HG03045 (cell line): Measurements from ENCODE around the gene PTPRG.

ENCODE experiments used
- ATAC-seq: cut with Tn5 transposase; IDR thresholded peaks from one replicate; pipeline ENCODE4 v1.9.1; 2021; ENCODE audit warnings: mild to moderate bottlenecking, moderate library complexity; ENCODE audit not compliant: unreplicated experiment

Gene PTPRG

DNA sequence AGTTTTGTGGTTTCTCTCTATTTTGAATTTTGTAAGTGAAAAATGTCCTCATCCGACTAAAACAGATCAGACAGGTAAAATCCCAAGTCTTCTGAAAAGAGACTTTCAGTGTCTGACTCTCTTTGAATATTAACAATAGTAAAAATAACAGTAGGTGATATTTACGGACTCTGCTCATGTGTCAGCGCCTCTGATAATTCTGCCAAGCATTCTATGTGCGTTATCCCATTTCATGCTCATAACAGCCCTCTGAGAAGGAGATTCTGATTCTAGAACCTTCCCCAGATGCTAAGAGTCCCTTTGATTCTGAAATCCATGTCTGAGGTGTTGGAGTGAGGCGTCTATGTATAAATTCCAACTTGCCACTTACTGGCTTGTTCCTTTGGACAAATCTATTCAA is 529.1 kb downstream of the PTPRG start:
- ATAC-seq, result no peak

DNA sequence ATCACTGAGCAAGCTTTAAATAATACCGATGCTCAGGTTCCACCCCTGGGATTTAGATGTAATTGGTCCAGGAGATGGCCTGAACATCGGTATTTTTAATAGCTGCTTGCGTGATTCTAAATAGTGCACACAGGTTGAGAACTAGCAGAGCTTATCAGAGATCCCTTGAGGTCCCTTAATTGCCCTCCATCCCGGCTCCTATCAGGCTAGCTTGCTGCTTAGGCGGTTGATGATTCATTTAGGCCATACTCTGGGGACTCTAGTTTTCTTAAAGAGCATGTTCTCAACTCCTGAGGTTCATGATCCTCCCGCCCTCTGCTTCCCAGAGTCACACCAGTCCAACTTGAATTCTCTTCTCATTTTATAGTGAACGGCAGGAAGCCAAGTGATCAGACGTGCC is 531.7 kb downstream of the PTPRG start:
- ATAC-seq, result no peak

DNA sequence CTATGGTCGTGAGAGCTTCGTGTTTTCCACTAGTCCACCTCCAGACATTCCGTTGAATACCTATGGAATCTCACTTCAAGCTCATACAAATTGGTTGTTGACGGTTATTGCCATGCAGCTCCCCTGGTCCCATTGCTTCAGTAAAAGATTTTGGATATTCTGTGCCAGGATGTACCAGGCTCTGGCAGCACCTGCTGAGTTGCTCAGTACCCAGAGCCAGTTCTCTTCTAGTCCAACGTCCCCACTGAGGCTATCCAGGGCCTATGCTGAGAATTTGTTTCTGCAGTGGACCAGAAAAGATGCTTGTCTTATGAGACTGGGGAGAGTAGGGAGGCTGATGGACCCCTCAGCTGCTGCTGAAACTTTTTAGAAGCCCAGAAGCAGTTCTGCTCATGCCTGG is 533.1 kb downstream of the PTPRG start:
- no peak for ATAC-seq

DNA sequence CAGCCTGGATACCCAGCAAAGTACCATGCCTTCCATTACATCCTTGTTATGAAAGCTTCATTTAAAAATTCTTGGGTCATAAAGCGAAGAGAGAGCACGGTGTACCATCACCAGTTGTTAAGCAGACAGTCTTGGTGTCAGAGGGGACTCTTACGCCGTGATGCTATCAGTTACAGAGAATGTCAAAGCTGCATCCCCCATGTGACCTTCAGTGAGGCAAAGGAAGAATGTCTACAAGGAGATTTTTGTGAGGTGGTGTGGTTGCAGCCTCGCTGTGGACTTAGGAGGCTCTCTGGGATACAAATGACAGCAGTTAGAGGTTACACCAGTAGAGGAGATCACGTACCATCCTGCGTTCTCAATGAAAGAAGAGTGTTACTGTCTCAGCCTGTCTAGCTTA is 533.7 kb downstream of the PTPRG start:
- no peak for ATAC-seq

DNA sequence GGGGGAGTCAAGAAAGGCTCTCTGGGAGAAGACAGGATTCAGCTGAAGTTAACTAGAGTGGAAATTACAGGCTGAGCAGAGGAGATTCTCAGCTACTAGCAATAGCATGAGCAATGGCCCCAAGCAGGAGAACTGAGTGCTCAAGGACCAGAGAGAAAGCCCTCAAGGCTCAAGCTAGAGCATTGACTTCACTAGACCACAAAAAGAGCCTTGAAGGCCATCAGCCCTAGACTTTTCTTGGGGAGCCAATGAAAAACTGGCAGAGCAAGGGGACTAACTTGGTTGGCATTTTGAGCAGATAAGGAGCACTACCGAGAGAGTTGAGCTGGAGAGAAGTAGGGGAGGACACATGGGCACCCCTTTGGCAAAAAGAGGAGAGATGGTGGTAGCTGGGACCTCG is 534.4 kb downstream of the PTPRG start:
- ATAC-seq, result no peak

DNA sequence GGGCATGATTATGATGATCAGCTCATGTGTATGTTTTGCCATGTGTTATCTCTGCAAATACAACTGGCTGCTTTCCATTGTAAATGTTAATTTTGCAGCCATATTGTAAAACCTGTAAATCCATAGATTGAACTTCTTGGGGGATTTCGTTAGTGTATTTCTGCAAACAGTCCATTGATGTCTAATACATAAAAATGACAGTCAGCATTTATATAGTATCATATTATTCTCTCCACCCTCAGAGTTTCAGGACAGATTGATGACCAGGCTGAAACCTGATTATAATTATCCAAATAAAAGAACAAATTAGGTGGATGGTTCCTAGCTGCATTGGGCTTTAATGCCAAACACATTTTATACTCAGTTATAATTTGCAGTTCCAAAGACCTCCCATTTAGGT is 535.1 kb downstream of the PTPRG start:
- ATAC-seq, result no peak

DNA sequence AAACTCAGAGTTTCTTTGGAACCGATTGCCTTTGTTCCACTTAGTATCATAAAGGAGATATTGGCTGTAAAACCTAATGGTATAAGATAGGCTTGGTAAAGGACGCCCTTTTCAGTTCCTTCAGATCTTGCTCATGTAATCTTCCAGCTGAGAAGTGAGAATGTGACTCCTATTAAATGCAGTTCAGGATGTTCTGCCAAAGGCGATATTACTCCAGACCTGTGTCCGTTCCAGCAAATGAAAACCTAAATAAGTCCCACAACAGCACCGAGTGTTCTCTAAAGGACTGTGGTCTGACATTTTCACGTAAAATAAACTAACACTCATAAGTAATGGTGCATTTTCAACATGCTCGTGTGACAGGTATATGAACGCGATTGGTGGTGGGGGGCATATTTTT is 535.8 kb downstream of the PTPRG start:
- no peak for ATAC-seq

DNA sequence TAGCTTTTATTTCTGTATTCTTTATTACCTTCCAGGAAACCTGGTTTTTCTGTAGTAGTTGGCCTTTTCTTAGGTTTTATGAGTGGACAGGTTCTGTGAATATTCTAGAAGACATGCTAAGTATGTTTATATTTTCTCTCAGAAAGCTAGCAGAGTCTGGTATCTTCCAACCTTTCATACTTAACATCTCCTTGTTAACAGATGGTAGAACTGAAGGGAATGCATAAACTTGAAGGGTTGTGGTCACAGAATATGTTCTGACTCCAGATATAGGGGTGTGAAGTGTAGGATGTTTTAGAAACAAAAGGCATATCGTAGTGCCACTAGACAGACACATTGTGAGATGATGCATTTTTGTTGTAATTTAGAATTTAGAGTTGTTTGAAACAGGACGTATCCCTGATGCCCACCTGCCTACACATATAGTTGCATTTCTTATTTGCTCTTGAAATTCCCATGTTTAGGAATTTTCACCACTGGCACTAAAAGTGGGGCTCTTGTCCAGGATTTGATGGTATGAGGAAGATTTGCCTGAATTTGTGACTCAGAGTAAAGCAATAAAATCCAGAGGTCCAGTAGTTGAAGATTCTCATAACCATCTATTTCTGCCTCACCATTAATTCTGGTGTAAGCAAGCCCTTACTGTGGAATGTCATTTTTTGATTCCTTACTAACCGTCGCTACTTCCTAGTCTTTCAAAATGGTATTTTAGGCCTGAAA is 537.4 kb downstream of the PTPRG start:
- no peak for ATAC-seq

DNA sequence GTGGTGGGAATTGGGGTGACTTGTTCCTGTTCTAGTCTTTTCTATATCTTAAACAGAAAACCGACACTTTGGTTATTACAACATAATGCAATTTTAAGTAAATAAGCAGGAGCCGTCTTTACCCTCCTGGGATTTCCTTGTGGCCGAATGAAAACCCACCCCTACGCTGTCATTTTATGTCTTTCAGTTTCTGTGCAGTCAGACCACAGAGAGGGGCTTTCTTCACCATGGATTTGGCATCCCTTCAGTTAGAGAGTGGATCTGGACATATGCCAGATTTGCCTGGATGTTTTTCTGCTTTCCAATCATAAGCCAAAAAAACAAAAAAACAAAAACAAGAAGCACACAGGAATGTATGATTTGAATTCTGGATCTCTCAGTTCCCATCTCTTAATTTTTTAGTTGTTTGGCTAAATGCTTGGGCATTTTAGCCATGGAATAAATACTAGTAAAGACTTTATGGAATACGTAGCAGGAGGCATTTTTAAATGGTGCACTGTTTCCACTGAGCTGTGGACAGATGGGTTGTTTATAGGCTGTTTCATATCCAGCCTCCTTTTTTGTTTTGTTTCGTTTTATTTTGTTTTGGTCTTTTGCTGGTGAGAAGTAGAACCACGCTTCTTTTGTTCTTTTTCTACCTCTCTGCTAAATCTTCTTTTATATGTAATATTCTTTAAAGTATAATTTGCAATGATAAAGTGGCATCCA is 539.1 kb downstream of the PTPRG start:
- no peak for ATAC-seq

DNA sequence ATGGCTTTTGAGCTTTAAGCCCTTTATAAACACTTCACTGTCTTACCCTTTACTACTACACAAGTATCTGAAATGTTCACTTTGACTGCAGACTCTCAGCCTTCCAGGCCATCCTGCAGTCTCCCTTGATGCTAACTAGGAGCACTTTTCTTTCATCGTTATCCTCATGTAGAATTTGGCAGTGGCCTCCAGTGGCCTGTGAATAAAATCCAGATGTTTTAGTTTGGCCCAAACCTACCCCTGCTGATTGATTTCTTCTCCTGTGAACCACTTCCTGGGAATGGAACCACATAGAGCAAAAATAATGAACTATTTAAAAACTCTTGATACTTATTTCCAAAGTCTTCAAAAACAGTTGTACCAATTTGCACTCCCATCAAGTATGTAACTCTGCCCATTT is 540.1 kb downstream of the PTPRG start:
- no peak for ATAC-seq

DNA sequence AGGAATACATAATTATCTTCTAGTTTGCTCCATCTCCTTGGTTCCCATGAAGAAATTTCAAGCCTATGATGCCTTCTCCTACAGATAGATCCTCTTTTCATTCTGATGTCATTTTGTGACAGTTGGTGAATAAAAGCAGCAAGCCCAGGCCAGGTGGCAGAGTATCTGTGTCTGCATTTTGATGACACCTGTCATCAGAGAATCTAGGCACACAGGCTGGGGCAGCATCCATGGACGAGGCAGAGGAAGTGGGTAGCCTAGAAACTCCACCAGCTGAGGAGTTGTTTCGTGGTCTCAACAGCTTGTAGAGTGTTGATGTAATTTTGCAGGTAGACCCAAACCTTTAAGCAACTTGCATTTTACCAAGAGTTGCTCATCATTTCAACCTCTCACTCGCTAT is 542.2 kb downstream of the PTPRG start:
- ATAC-seq, result no peak

DNA sequence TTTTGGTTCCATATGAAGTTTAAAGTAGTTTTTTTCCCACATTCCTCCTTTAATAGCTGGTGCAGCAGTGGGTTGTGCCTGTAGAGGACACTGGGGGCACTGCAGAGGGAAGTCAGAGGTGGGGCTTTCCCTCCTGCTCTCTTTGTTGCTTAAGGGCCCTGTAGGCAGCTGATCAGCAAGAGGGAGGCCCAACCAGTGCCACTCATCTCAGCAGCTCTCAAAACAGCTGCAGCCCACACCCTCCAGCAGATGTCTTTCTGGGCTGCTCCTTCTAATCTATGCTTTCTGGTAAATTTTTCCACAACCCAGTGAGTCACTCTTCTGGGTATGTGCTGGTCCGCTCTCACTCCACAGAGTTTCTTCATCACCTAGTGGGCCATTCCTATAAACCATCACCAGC is 548.2 kb downstream of the PTPRG start:
- no peak for ATAC-seq

DNA sequence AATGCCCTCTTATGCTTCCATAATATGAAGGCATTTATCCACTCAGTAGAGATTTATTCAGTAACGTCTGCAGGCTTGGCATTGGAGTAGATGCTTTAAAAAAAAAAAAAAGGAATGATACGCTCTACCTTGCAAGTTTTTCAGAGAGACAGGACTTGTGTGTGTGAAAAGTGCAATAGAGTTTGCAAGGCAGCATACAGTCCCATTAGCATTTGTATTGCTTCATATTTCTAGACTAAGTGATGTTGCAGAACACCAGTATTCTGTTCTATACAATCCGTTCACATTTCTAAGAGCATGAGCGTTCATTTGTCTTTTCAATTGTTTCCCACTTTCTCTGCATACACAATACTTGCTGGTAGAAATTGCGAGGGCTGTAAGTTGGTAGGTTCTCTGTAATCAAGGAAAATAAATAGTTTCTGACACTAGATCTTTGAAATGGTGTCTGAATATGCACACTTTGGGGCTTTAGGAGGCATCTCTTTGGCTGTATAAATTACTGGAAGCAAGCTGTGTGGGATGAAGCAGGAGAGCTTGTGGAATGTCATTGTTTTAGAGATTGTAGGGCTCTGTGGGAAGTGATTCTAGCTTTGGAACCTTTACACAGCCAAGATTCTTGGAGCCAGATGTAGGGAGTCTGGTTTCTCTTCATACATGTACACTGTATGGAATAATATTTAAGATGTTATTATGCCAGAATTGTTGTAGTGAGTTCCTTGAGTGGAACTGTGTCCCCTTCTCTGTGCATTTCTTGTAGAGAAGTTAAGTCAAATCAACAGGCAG is 549.3 kb downstream of the PTPRG start:
- no peak for ATAC-seq

DNA sequence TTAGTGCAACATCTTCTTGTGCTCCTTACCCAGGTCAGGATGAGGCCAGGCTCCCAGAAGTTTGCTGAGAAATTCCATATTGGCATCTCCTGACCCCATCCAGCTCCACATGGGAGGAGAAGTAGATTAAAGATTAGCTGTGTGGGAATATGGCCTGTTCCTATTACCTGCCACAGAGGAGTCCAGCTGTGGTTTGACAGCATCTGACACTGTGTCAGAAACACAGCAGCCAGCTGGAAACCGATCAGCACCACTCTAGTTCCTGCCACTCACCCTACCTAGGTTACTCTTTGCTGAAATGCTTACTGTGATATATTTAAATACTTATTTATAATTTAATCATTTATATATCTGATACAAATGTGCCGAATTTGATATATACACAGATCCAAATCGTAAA is 551.7 kb downstream of the PTPRG start:
- no peak for ATAC-seq

DNA sequence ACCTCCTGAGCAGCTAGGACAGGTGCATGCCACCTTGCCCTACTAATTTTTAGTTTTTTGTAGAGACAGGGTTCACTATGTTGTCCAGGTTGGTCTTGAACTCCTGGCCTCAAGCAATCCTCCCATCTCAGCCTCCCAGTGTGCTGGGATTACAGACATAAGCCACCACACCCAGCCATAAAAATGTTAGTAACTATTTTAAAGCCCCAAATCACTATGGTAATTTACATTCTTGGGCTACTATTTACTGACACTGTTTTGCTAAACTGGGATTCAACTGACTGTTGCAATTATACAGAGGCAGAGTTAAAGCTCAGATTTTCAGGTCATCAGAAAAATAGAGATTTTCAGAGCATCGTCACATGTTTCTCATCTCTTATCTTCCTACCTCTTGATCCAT is 553.4 kb downstream of the PTPRG start:
- no peak for ATAC-seq

DNA sequence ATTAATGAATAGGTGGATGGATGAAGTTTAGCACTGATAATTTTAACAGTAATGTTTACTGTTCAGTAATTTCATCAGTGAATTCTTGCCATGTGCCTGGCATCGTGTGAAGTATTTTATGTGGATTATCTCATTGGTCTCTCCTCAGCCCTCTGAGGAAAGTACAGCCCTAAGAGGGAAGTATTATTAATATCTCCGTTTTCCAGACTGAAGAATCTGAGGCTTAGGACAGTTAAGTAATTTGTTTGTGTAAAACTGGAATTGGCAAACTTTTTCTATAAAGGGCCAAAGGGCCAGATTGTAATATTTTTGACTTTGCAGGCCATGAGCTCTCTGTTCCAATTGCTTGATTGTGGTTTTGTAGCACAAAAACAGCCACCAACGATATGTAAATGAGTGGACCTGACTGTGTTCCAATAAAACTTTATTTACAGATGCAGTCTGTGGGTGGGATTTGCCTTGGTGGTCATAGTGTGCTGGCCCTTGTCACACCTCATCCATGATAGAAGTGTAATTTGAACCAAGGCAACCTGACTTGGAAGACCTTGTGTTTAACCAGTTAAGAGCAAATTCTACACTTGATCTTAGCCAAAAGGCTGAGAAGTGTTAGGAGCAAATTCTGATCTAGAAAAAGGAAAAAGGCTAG is 556.7 kb downstream of the PTPRG start:
- ATAC-seq, result no peak

DNA sequence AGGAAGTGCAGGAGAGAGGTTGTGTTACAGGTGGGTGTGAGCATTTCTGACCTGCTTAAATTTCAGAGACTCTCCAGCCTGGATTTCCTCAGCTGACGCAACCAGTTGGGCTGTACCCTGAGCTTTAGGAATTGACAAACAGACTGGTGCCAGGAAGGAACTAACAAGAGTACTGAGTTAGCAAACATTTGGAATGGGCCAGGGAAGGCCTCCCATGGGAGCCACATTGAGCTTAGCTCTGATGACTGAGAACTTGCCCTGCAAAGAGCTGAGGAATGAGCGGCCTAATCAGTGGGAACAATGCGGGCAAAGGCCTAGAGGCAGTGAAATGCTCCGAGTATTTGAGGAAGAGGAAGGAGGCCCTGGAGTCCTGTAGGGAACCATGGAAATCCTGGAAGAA is 557.8 kb downstream of the PTPRG start:
- no peak for ATAC-seq

DNA sequence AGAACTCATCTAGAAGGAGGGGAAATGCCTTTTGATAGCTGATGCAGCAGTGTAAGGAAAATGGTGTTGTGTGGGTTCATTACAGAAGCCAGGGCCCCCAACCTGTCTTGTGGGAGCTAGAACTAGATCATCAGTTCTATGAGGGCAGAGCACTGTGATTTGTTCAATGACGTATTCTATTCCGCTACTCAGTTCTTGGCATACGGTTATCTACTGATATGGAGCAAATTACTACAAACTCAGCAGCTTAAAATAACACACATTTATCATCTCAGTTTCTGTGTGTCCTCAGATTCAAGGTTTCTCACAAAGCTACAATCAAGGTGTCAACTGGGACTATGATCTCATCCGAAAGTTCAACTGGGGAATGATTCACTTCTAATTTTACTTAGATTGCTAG is 561.4 kb downstream of the PTPRG start:
- ATAC-seq, result no peak

DNA sequence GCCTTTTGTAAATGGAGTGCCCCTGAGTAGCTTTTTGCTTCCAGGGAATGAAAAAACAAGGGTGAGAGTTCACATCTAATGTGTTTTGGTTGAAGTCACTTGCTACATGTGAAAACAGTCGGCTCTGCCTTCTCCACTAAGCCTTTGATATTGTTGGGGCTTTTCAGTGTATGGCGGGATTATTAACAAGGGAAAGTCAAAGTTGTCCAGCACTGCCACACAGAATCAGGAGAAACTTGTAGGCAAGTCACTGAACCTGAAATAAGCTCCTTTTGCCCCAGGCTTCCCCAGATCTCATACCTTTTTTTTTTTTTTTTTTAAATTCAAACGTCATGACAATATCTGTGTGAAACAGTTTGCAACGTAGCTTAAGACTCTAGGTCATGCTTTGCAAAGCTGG is 564.0 kb downstream of the PTPRG start:
- ATAC-seq, result no peak

DNA sequence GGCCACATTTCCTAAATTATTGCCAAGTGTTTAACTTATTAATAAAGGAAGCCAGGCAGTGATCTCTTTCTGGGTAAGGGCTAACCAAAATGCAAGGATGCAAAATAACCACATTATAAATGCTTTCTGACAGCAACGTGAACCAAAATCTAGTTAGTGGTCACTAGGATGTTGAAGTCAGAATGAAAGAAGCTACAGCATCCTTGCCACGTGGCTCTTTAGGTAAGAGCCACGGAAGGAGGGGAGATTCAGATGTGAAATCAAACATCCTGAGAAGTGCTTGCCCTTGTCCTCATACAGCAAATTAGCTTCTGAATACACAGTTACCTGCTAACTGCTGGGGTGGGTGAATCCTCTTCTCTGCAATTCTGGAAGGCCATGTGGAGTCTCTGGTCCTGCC is 565.7 kb downstream of the PTPRG start:
- ATAC-seq, result no peak

DNA sequence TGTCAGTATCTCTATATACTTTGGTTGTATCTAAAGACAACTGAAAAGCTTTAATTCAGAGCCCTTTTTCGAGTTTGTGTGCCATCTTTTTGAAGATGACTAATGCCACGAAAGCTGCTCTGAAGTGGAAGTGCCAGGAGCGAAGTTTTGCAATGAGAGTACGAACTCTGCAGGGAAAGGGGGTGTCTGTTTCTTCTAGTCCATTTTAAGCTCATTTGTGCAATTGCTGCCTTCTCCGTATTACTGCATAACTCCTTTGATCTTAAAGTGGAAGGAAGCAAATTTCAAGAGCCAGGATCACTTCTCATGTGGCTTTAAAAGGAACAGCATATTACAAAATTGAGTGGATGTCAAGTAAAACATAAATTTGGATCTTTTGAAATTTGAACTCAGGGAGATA is 566.7 kb downstream of the PTPRG start:
- ATAC-seq, result no peak

DNA sequence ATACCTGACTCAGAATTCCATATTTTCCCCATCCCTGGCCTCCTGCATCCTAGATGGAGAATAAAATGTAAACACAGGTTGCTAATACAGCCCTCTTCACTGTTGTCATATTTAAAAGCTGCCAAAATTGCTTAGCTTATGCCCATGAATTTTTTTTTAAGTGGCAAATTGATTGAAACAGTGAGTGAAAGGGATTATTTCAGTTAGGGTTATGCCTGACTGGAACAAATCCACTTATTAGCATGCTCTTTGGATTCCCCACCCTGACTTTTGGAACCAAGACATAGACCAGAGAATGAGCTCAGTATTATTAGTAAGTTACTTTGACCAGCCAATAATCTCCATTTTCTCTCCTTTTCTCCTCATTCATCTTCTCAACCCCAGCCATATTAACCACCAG is 567.3 kb downstream of the PTPRG start:
- no peak for ATAC-seq
